HEK293 (cell line): ENCODE data around the gene SOX2.

Experiments used
- CTCF ChIP-seq: fragments of 450-650 bp; formaldehyde crosslinking; IDR thresholded peaks from 2 replicates; pipeline ENCODE4 v1.5.1; 2016; ENCODE audit warnings: missing biosample characterization, missing genetic modification characterization
- GLIS1 ChIP-seq: fragments of 450-650 bp; formaldehyde crosslinking; IDR thresholded peaks from 2 replicates; pipeline ENCODE4 v1.5.1; 2016; ENCODE audit warnings: missing biosample characterization, missing genetic modification characterization
- IKZF3 ChIP-seq: fragments of 450-650 bp; IDR thresholded peaks from 2 replicates; pipeline ENCODE4 v1.5.0; 2018; ENCODE audit warnings: missing biosample characterization, mild to moderate bottlenecking, missing genetic modification characterization, moderate library complexity
- MYNN ChIP-seq: fragments of 450-650 bp; formaldehyde crosslinking; IDR thresholded peaks from 2 replicates; pipeline ENCODE4 v1.5.1; 2016; ENCODE audit warnings: missing biosample characterization, missing genetic modification characterization, borderline replicate concordance
- MZF1 ChIP-seq: fragments of 450-650 bp; formaldehyde crosslinking; IDR thresholded peaks from 2 replicates; pipeline ENCODE4 v1.5.1; 2017; ENCODE audit warnings: missing biosample characterization, missing genetic modification characterization, borderline replicate concordance
- OSR2 ChIP-seq: fragments of 450-650 bp; formaldehyde crosslinking; IDR thresholded peaks from 2 replicates; pipeline ENCODE4 v1.5.1; 2016; ENCODE audit warnings: missing biosample characterization, missing genetic modification characterization
- PRDM4 ChIP-seq: fragments of 450-650 bp; formaldehyde crosslinking; IDR thresholded peaks from 2 replicates; pipeline ENCODE4 v1.5.1; 2017; ENCODE audit warnings: missing biosample characterization, missing genetic modification characterization
- REST ChIP-seq: fragments of 450-650 bp; formaldehyde crosslinking; IDR thresholded peaks from 2 replicates; pipeline ENCODE4 v1.5.1; 2016; ENCODE audit warnings: missing biosample characterization, missing genetic modification characterization
- SALL2 ChIP-seq: fragments of 450-650 bp; formaldehyde crosslinking; IDR thresholded peaks from 2 replicates; pipeline ENCODE4 v1.5.0; 2017; ENCODE audit warnings: missing biosample characterization, mild to moderate bottlenecking, missing genetic modification characterization, borderline replicate concordance
- SCRT1 ChIP-seq: fragments of 450-650 bp; formaldehyde crosslinking; IDR thresholded peaks from 2 replicates; pipeline ENCODE4 v1.5.1; 2016; ENCODE audit warnings: missing biosample characterization, missing genetic modification characterization, borderline replicate concordance
- SP7 ChIP-seq: fragments of 450-650 bp; formaldehyde crosslinking; IDR thresholded peaks from 2 replicates; pipeline ENCODE4 v1.5.1; 2016; ENCODE audit warnings: missing biosample characterization, missing genetic modification characterization
- WT1 ChIP-seq: fragments of 450-650 bp; formaldehyde crosslinking; IDR thresholded peaks from 2 replicates; pipeline ENCODE4 v1.5.1; 2016; ENCODE audit warnings: missing biosample characterization, missing genetic modification characterization
- ZEB2 ChIP-seq: fragments of 450-650 bp; formaldehyde crosslinking; IDR thresholded peaks from 2 replicates; pipeline ENCODE4 v1.5.1; 2016; ENCODE audit warnings: missing biosample characterization, missing genetic modification characterization
- ZFP41 ChIP-seq: fragments of 450-650 bp; formaldehyde crosslinking; IDR thresholded peaks from 2 replicates; pipeline ENCODE4 v1.5.1; 2016; ENCODE audit warnings: missing biosample characterization, missing genetic modification characterization, borderline replicate concordance
- ZIC2 ChIP-seq: fragments of 450-650 bp; formaldehyde crosslinking; IDR thresholded peaks from 2 replicates; pipeline ENCODE4 v1.5.1; 2016; ENCODE audit warnings: missing biosample characterization, missing genetic modification characterization
- ZNF114 ChIP-seq: fragments of 450-650 bp; formaldehyde crosslinking; IDR thresholded peaks from 2 replicates; pipeline ENCODE4 v1.5.0; 2017; ENCODE audit warnings: missing biosample characterization, missing genetic modification characterization
- ZNF132 ChIP-seq: fragments of 450-650 bp; formaldehyde crosslinking; IDR thresholded peaks from 2 replicates; pipeline ENCODE4 v1.5.1; 2017; ENCODE audit warnings: missing biosample characterization, missing genetic modification characterization, borderline replicate concordance
- ZNF426 ChIP-seq: fragments of 450-650 bp; formaldehyde crosslinking; IDR thresholded peaks from 2 replicates; pipeline ENCODE4 v1.5.1; 2017; ENCODE audit warnings: missing biosample characterization, missing genetic modification characterization, mild to moderate bottlenecking, inconsistent platforms, moderate library complexity
- ZNF488 ChIP-seq: fragments of 450-650 bp; formaldehyde crosslinking; IDR thresholded peaks from 2 replicates; pipeline ENCODE4 v1.5.1; 2016; ENCODE audit warnings: missing biosample characterization, missing genetic modification characterization
- ZNF560 ChIP-seq: fragments of 450-650 bp; formaldehyde crosslinking; IDR thresholded peaks from 2 replicates; pipeline ENCODE4 v1.5.1; 2017; ENCODE audit warnings: missing biosample characterization, missing genetic modification characterization, borderline replicate concordance
- ZNF580 ChIP-seq: fragments of 450-650 bp; formaldehyde crosslinking; IDR thresholded peaks from 2 replicates; pipeline ENCODE4 v1.5.1; 2016; ENCODE audit warnings: missing biosample characterization, missing genetic modification characterization
- ZNF645 ChIP-seq: fragments of 450-650 bp; formaldehyde crosslinking; IDR thresholded peaks from 2 replicates; pipeline ENCODE4; 2016; ENCODE audit warnings: missing biosample characterization, missing genetic modification characterization
- ZNF660 ChIP-seq: fragments of 450-650 bp; IDR thresholded peaks from 2 replicates; pipeline ENCODE4 v1.5.1; 2018; ENCODE audit warnings: missing biosample characterization, mild to moderate bottlenecking, missing genetic modification characterization
- ZNF704 ChIP-seq: fragments of 450-650 bp; formaldehyde crosslinking; IDR thresholded peaks from 2 replicates; pipeline ENCODE4 v1.5.1; 2016; ENCODE audit warnings: missing biosample characterization, missing genetic modification characterization
- ZNF791 ChIP-seq: fragments of 450-650 bp; formaldehyde crosslinking; IDR thresholded peaks from 2 replicates; pipeline ENCODE4 v1.5.1; 2016; ENCODE audit warnings: missing biosample characterization, missing genetic modification characterization
- ZSCAN4 ChIP-seq: fragments of 450-650 bp; formaldehyde crosslinking; IDR thresholded peaks from 2 replicates; pipeline ENCODE4 v1.5.1; 2017; ENCODE audit warnings: missing biosample characterization, missing genetic modification characterization
- ZXDB ChIP-seq: fragments of 450-650 bp; formaldehyde crosslinking; IDR thresholded peaks from 2 replicates; pipeline ENCODE4 v1.5.1; 2016; ENCODE audit warnings: missing biosample characterization, missing genetic modification characterization

Gene SOX2

GRCh38 chr3:181752202-181752671 is 40.5 kb downstream of the SOX2 start (continued):
- TF ChIP-seq MZF1 (tag by site-specific recombination) (peak; percentile 64; the same call in 1 of the 2 replicates), ZNF132 (tag by site-specific recombination) (no peak), ZNF660 (tag by site-specific recombination) (no peak), SALL2 (tag by site-specific recombination) (no peak), ZEB2 (tag by site-specific recombination) (no peak), ZFP41 (no peak), ZIC2 (tag by site-specific recombination) (peak; percentile 26; the same call in 1 of the 2 replicates), SP7 (tag by site-specific recombination) (peak; percentile 66; the same call in 1 of the 2 replicates), ZNF580 (tag by site-specific recombination) (0 out of 2 replicates have a peak, but pooled peaks have one; percentile 39), PRDM4 (tag by site-specific recombination) (peak; percentile 62), IKZF3 (tag by site-specific recombination) (0 out of 2 replicates have a peak, but pooled peaks have one; percentile 13), WT1 (tag by site-specific recombination) (no peak), OSR2 (tag by site-specific recombination) (peak; percentile 47; the same call in 1 of the 2 replicates), SCRT1 (no peak), ZNF488 (tag by site-specific recombination) (no peak), ZNF426 (tag by site-specific recombination) (no peak), GLIS1 (tag by site-specific recombination) (peak; percentile 30; the same call in 1 of the 2 replicates), ZSCAN4 (tag by site-specific recombination) (no peak), REST (tag by site-specific recombination) (no peak), ZNF791 (tag by site-specific recombination) (no peak), ZXDB (tag by site-specific recombination) (0 out of 2 replicates have a peak, but pooled peaks have one; percentile 26), CTCF (tag by site-specific recombination) (no peak), ZNF560 (no peak), ZNF704 (tag by site-specific recombination) (no peak), ZNF645 (tag by site-specific recombination) (no peak), ZNF114 (tag by site-specific recombination) (no peak), MYNN (no peak)
